NOMO-1 treated with DMSO at 0.1 percent for 48 hours (cell line): ENCODE data around the gene ZNF418.
"Not testable (repeated sequence)": the region's sequence is repeated elsewhere in the genome, so short reads cannot be mapped to it uniquely, and the experiment has no call there.

Source experiments
- DNase-seq: peaks from one replicate; lab custom pipeline; 2025; ENCODE audit not compliant: unreplicated experiment; lab: John Stamatoyannopoulos, UW

ZNF418 gene

DNA sequence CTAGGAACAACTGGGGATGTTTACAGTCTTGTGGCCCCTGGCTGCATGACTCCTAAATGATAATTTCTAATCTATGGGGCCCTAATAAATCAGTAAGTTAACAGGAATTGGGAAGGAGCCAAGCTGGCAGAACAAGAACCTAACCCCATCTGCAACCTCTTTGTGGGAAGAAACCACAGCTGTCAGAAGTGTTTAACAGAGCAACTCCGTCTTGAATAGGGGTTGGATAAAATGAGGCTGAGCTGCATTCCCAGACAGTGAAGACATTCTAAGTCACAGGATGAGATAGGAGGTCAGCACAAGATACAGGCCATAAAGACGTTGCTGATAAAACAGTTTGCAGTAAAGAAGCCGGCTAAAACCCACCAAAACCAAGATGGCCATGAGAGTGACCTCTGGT lies 44.5 kb downstream of the ZNF418 start:
- DNase-seq: not testable (repeated sequence)

DNA sequence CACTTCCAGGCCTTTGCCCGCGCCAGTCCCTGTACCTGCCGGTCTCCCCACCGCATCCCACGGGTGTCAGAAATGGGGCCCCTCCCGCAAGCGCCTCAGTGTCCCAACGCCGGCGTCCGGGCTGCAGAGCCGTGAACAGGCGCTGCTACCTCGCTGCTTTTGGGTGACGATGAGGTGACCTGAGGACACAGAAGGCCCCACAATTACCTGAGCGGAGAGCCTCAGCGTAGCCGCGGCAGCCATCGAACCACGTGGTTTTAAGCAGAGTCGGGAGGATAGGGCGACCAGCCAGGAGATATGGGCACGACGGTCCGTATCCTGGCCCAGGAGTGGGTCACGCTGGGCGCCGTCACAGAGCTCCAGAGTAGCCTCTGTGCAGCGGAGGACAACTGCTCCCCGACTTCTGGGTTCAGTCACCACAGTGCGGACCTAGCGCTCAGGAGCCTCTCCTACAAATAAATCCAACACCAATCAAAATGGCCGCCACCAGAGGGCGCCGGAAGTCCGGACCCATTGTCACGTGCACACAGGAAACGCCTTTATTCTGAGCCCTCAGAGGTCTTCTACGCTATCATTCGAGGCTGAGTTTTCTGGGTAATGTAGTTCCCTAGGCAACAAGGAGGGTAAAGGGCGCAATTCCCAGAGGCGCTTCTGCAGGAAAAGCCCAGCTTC lies 46.5 kb downstream of the ZNF418 start, which contains the start of gene ZNF814:
TSS of gene ZNF814 (minus strand) at position 478 of the 672 bp plus-strand sequence. CDS start at position 243, 235 bp downstream.
- DNase-seq: no peak

DNA sequence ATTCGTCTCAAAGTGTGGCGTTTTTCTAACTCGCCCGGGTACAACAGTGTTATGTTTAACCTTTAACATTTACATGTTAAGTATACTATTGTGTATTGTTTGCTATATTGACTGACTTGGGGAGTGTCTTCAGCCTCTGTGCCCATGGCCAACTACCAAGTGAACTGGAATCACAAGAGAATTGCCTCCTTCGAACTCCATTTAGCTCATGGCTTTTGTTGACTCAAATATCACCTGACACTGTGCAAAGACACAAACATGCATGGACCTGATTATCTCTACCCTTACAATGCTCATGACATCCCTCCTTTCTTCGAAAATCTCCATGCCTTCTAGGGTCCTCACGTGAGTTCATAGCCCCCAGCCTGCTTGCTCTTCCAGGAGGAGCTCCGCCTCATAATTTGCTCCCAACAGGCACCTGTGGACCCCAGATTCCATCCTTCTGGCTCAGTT lies 47.1 kb downstream of the ZNF418 start:
- no peak for DNase-seq

DNA sequence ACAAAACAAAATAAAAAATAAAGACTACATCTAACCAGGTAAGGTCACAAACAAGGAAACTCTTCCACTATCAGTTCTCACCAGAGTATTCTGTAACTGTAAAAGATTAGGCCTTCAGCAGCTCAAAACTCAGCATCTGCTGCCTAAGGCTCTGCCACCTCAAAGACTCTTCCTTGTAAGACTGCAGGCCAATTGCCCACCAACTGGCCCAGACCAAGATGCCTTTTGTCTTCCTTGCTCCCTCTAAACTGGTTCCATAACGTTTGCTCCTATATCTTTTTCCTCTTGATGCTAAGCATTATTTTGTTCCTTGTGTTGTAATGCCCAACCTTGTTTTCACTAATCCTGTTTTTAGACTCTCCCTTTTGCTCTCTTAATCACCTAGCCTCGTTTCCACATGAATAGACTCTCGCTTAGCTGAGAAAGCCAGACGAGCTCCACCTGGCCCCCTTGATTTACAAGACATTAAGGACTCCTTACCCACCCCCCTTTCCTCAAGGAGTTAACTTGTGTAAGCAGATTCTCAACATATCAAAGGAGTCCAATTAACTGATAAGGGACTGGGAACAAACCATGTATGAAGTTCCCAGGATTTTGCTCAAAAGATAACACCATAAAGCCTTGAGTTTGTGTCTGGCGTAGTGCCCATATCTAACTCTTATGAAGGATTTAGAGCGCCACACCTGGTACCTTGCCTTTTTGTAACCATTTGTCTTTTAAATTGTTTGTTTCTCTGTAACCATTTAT lies 47.8 kb downstream of the ZNF418 start:
- DNase-seq: no peak

DNA sequence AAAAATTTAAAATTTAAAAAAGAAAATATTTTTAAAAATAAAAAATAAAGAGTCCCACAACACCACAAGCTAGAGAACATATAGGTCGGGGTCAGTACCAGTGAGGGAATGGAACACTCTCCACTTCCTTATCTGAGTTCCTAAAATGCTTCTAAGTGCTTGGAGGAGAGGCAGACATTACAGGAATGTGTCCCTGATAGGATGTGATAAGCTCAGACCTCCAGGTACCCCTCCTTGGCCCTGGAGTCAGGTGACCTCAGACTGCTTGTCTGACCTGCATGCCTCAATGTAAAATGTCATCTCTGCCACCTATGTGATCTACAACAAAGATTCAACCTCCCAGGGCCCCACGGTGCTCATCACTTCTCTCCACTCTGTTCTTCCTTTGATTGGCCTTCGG lies 49.2 kb downstream of the ZNF418 start:
- DNase-seq: no peak

DNA sequence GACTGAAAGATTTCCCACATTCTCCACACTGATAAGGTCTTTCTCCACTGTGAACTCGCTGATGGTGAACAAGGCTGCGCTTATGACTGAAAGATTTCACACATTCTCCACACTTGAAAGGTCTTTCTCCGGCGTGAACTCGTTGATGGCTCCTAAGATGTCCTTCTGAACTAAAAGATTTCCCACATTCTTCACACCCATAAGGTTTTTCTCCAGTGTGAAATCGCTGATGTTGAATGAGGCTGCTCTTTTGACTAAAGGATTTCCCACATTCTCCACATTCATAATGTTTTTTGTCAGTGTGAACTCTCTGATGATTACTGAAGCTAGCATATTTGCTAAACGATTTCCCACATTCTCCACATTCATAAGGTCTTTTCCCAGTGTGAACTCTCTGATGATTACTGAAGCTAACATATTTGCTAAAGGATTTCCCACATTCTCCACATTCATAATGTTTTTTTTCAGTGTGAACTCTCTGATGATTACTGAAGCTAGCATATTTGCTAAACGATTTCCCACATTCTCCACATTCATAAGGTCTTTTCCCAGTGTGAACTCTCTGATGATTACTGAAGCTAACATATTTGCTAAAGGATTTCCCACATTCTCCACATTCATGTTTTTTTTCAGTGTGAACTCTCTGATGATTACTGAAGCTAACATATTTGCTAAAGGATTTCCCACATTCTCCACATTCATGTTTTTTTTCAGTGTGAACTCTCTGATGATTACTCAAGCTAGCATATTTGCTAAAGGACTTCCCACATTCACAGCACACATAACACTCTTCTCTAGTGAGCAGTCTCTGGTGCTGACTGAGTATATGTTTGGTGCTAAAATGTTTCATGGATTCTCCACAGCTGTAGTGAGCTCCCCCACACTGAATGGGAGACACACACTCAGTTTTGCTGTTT lies 61.1 kb downstream of the ZNF418 start:
- DNase-seq: not testable (repeated sequence)

DNA sequence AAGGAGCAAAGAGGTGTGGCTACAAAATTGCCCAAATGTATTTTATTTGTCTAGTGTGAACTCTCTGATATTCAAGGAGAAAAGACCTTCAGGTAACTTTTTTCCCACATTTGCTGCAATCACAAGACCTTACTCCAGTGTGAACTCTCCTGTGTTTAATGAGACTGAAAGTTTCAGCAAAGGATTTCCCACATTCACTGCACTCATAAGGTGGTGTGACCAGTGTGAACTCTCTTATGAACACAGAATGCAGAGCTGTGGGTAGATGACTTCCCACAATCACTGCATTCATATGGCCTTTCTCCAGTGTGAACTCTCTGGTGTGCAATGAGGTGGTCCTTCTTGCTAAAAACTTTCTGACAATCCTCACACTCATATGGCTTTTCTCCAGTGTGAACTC lies 62.8 kb downstream of the ZNF418 start:
- DNase-seq: no peak
